K562 (cell line): ENCODE data around the gene BCKDK. TPM values are rescaled to one million over a fixed set of nuclear protein-coding genes. Genes with fewer than 3 reads are reported as not detected.

Source experiments
- CGGBP1 ChIP-seq: fragments of 250-450 bp; sonication (Bioruptor Pico); IDR thresholded peaks from 2 replicates; pipeline ENCODE4 v1.9.0; 2021; ENCODE audit warnings: mild to moderate bottlenecking
- GMEB1 ChIP-seq: fragments of 250-450 bp; sonication (Bioruptor Pico); IDR thresholded peaks from 2 replicates; pipeline ENCODE4 v1.4.0; 2020; ENCODE audit warnings: mild to moderate bottlenecking
- KDM4B ChIP-seq, 2 experiments: fragments of 450-650 bp in 1 of 2; sonication (generic) in 1 of 2; IDR thresholded peaks; 2 replicates each; pipeline ENCODE4 v1.6.1; 2016 to 2017; ENCODE audit warnings: borderline replicate concordance in 2 of 2, antibody characterized with exemption in 1 of 2, low read depth in 1 of 2, mild to moderate bottlenecking in 1 of 2
- KLF16 ChIP-seq: IDR thresholded peaks from 2 replicates; pipeline ENCODE4 v1.6.1; 2016; ENCODE audit warnings: antibody characterized with exemption
- MNT ChIP-seq, 2 experiments: fragments of 450-650 bp; conservative IDR thresholded peaks; 2 replicates each; pipeline ENCODE4 v1.6.1; 2017; ENCODE audit warnings: mild to moderate bottlenecking in 2 of 2, moderate library complexity in 2 of 2
- NRF1 ChIP-seq, 2 experiments: fragments of 450-650 bp; IDR thresholded peaks in 1 of 2; conservative IDR thresholded peaks in 1 of 2; 2 replicates each; pipeline ENCODE4 v1.6.1; 2014; ENCODE audit warnings: mild to moderate bottlenecking in 2 of 2
- RNF2 ChIP-seq: sonication (generic); IDR thresholded peaks from 2 replicates; pipeline ENCODE4 v1.6.1; 2016
- SIN3A ChIP-seq, 2 experiments: fragments of 150-350 bp in 1 of 2; IDR thresholded peaks; 2 replicates each; pipeline ENCODE4 v1.6.1; 2011 to 2016; ENCODE audit warnings: borderline replicate concordance in 2 of 2, low read depth in 2 of 2, low read length in 2 of 2, mild to moderate bottlenecking in 2 of 2, moderate library complexity in 2 of 2; ENCODE audit not compliant: control insufficient read depth in 1 of 2
- SP1 ChIP-seq: sonication (generic); formaldehyde crosslinking; IDR thresholded peaks from 2 replicates; pipeline ENCODE4 v1.8.1; 2022; ENCODE audit warnings: mild to moderate bottlenecking, missing genetic modification reagents
- TAF15 ChIP-seq: fragments of 200-400 bp; formaldehyde crosslinking; IDR thresholded peaks from 2 replicates; pipeline ENCODE4 v1.6.1; 2017; ENCODE audit warnings: mild to moderate bottlenecking, low read depth, low read length, moderate library complexity
- TBL1XR1 ChIP-seq, 2 experiments: IDR thresholded peaks; 2 replicates each; pipeline ENCODE4 v1.6.1; 2012; ENCODE audit warnings: improper control_type of control experiment in 2 of 2, low read length in 2 of 2, mild to moderate bottlenecking in 1 of 2
- USF2 ChIP-seq: sonication (generic); formaldehyde crosslinking; IDR thresholded peaks from 2 replicates; pipeline ENCODE4 v1.5.0; 2020; ENCODE audit warnings: missing genetic modification reagents
- ZC3H11A ChIP-seq: IDR thresholded peaks from 2 replicates; pipeline ENCODE4 v1.6.1; 2012; ENCODE audit warnings: low read depth, low read length, improper control_type of control experiment
- ZMIZ1 ChIP-seq, 2 experiments: fragments of 150-350 bp in 1 of 2; IDR thresholded peaks; 2 replicates each; pipeline ENCODE4 v1.6.1; 2012 to 2016; ENCODE audit warnings: low read depth in 2 of 2, low read length in 2 of 2, mild to moderate bottlenecking in 1 of 2, moderate library complexity in 1 of 2
- ZNF395 ChIP-seq: fragments of 200-800 bp; sonication (Bioruptor generic); IDR thresholded peaks from 2 replicates; pipeline ENCODE4 v1.6.1; 2017; ENCODE audit warnings: missing genetic modification characterization, missing compliant biosample characterization
- polyA plus RNA-seq, 8 experiments: library from polyadenylated mRNA; depleted of rRNA in 4 of 8; stranded (reverse) in 5 of 8; unstranded in 3 of 8; fragments of >200 nt; fragmentation: Nextera tagmentation in 2 of 8; fragmentation: Illumina TruSeq in 1 of 8; extraction: Ambion mirVana in 2 of 8; extraction: Trizol in 1 of 8; gene quantifications; 2 replicates each; pipeline versions ENCODE4 v1.2.1 to v1.2.3, GENCODE V29; 2011 to 2014; ENCODE audit warnings: inconsistent platforms in 1 of 8, missing spikeins in 1 of 8
- total RNA-seq, 7 experiments: library from RNA; depleted of rRNA in 6 of 7; stranded (reverse); fragments of >200 nt in 6 of 7; fragmentation: Illumina TruSeq in 2 of 7; extraction: Trizol in 2 of 7; gene quantifications; 2 replicates each; pipeline versions ENCODE4 v1.2.1 to v1.2.3, GENCODE V29; 2011 to 2021; ENCODE audit warnings: low replicate concordance in 1 of 7

BCKDK gene
- total and polyA plus RNA-seq, 9 of the 15 experiments (the other 6 are each of a cell fraction or from before 2014, with no cell fraction given), result 0.58 to 34.8 (median 13.1) TPM

GRCh38 chr16:31142109-31143010 is 34.2 kb downstream of the BCKDK start (continued):
- TF ChIP-seq ZNF395 (CRISPR knock-in tag) (peak; percentile 40; the same call in 1 of the 2 replicates), GMEB1 (CRISPR knock-in tag) (0 out of 2 replicates have a peak, but pooled peaks have one; percentile 40), TAF15 (no peak), USF2 (no peak), RNF2 (0 out of 2 replicates have a peak, but pooled peaks have one; percentile 52), ZMIZ1 (IDR thresholded peaks at IDR 0.05; ENCODE audit: low read depth in 2 of 2, low read length in 2 of 2) (no peak), CGGBP1 (no peak), MNT (conservative IDR thresholded peaks at IDR 0.05) (peak; percentile 87 to 94), SIN3A (IDR thresholded peaks at IDR 0.05; ENCODE audit: borderline replicate concordance in 2 of 2, control insufficient read depth in 1 of 2, low read depth in 2 of 2, low read length in 2 of 2) (peak; percentile 40 to 57; a peak in 2 of 4 replicates), NRF1 (conservative IDR thresholded peaks at IDR 0.05 in 1 of 2, IDR thresholded peaks at IDR 0.05 in 1 of 2) (peak; percentile 68 to 75), KLF16 (peak; percentile 53; the same call in 1 of the 2 replicates), KDM4B (IDR thresholded peaks at IDR 0.05; ENCODE audit: borderline replicate concordance in 2 of 2, low read depth in 1 of 2) (no peak), ZC3H11A (no peak), TBL1XR1 (IDR thresholded peaks at IDR 0.05; ENCODE audit: low read length in 2 of 2) (peak in 1 of 2 experiments; percentile 14; a peak in 1 of 4 replicates), SP1 (CRISPR knock-in tag) (peak; percentile 92)
